Activated B cell treated with CpG ODN at 0.5 μM for 24 hours (primary cell): ENCODE results near the gene GUCA2A. TPM values are rescaled to one million over a fixed set of nuclear protein-coding genes. Genes with fewer than 3 reads are reported as not detected.

Source experiments
- ATAC-seq: fragments of 200-7000 bp; cut with Tn5 transposase; one replicate; pipeline ENCODE4 v1.10.0; 2021; ENCODE audit warnings: low read depth, mild to moderate bottlenecking, moderate library complexity
- CTCF ChIA-PET: fragments of 350-600 bp; sonication (Branson Sonifier 250); formaldehyde crosslinking; loops from one replicate; lab custom pipeline; 2021; ENCODE audit warnings: antibody characterized with exemption; lab: Charles Lee
- POLR2A ChIA-PET: fragments of 350-600 bp; sonication (Branson Sonifier 250); formaldehyde crosslinking; loops from one replicate; lab custom pipeline; 2021; ENCODE audit warnings: antibody characterized with exemption; lab: Charles Lee
- DNase-seq: peaks from one replicate; pipeline ENCODE4 v3.0.0; 2022
- H3K27ac Mint-ChIP-seq: one replicate; pipeline ENCODE4 v1.8.0; 2020; ENCODE audit warnings: mixed read lengths
- H3K27me3 Mint-ChIP-seq: one replicate; pipeline ENCODE4 v1.8.0; 2021; ENCODE audit warnings: mixed read lengths
- H3K36me3 Mint-ChIP-seq: one replicate; pipeline ENCODE4 v1.8.0; 2021; ENCODE audit warnings: low read depth, mixed read lengths
- H3K4me1 Mint-ChIP-seq: one replicate; pipeline ENCODE4 v1.8.0; 2021; ENCODE audit warnings: mixed read lengths
- H3K4me3 Mint-ChIP-seq: one replicate; pipeline ENCODE4 v1.8.0; 2020; ENCODE audit warnings: mild to moderate bottlenecking, mixed read lengths
- H3K9me3 Mint-ChIP-seq: one replicate; pipeline ENCODE4 v1.8.0; 2020; ENCODE audit warnings: mixed read lengths
- intact Hi-C: fragments of 100-400 bp; cut with micrococcal nuclease; formaldehyde crosslinking; loops from one replicate; pipeline ENCODE4 v1.15.1; 2024
- total RNA-seq: library from RNA; stranded (reverse); gene quantifications from 2 replicates; pipeline ENCODE4 v1.2.3, GENCODE V29; 2022
- TF ChIP-seq, protein P1 (sequence below): fragments of 200-600 bp; IDR thresholded peaks from one replicate; pipeline ENCODE4 v1.8.0; 2022; ENCODE audit warnings: antibody characterized with exemption, mild to moderate bottlenecking

GUCA2A gene
- total RNA-seq, 1 donor from 2014 or later: not detected

GRCh38 chr1:42155362-42155761 is 9.2 kb downstream of the GUCA2A start:
- no peaks in the 10 kb centered on the region for H3K9me3 Mint-ChIP-seq
- no peak overlapping the region for H3K27ac Mint-ChIP-seq
- CTCF ChIA-PET: no interaction called here
- no peak overlapping the region for H3K4me3 Mint-ChIP-seq
- intact Hi-C loops: no loop called here
- DNase-seq (no peak), ATAC-seq (no peak)
- peaks cover 11% of the 10 kb centered on the region for H3K27me3 Mint-ChIP-seq
- no peaks in the 10 kb centered on the region for H3K4me1 Mint-ChIP-seq
- H3K36me3 Mint-ChIP-seq: no peaks in the 10 kb centered on the region
- TF ChIP-seq, protein P1, sequence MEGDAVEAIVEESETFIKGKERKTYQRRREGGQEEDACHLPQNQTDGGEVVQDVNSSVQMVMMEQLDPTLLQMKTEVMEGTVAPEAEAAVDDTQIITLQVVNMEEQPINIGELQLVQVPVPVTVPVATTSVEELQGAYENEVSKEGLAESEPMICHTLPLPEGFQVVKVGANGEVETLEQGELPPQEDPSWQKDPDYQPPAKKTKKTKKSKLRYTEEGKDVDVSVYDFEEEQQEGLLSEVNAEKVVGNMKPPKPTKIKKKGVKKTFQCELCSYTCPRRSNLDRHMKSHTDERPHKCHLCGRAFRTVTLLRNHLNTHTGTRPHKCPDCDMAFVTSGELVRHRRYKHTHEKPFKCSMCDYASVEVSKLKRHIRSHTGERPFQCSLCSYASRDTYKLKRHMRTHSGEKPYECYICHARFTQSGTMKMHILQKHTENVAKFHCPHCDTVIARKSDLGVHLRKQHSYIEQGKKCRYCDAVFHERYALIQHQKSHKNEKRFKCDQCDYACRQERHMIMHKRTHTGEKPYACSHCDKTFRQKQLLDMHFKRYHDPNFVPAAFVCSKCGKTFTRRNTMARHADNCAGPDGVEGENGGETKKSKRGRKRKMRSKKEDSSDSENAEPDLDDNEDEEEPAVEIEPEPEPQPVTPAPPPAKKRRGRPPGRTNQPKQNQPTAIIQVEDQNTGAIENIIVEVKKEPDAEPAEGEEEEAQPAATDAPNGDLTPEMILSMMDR: no peak
- POLR2A ChIA-PET: no interaction called here

DNA sequence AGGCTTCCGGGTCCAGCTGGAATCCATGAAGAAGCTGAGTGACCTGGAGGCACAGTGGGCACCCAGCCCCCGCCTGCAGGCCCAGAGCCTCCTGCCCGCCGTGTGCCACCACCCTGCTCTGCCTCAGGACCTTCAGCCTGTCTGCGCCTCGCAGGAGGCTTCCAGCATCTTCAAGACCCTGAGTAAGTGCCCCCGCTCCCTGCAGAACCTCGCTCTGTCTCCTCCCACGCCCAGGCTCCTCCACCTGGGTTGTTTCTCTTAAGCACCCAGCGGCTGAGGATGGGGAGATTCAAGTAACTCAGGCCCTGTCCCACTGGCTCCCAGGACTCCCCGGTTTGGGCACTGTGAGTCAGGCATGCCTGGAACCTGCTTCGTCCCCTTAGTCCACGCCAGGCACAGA is 9.9 kb downstream of the GUCA2A start:
- H3K36me3 Mint-ChIP-seq: no peaks in the 10 kb centered on the region
- no peaks in the 10 kb centered on the region for H3K9me3 Mint-ChIP-seq
- ChIA-PET CTCF (no interaction called here), POLR2A (no interaction called here)
- H3K4me3 Mint-ChIP-seq: no peak overlapping the region
- no peaks in the 10 kb centered on the region for H3K4me1 Mint-ChIP-seq
- TF ChIP-seq, protein P1: no peak
- intact Hi-C loops: no loop called here
- H3K27ac Mint-ChIP-seq: no peak overlapping the region
- DNase-seq: no peak
- H3K27me3 Mint-ChIP-seq: peaks cover 13% of the 10 kb centered on the region
- ATAC-seq: no peak

GRCh38 chr1:42153624-42154023 is 10.9 kb downstream of the GUCA2A start:
- Mint-ChIP-seq H3K36me3 (no peaks in the 10 kb centered on the region), H3K4me1 (no peaks in the 10 kb centered on the region), H3K27me3 (peaks cover 16% of the 10 kb centered on the region), H3K9me3 (no peaks in the 10 kb centered on the region), H3K4me3 (no peak overlapping the region), H3K27ac (no peak overlapping the region)
- intact Hi-C loops: no loop called here
- ChIA-PET POLR2A (no interaction called here), CTCF (no interaction called here)
- TF ChIP-seq, protein P1: no peak
- DNase-seq (no peak), ATAC-seq (no peak)

DNA sequence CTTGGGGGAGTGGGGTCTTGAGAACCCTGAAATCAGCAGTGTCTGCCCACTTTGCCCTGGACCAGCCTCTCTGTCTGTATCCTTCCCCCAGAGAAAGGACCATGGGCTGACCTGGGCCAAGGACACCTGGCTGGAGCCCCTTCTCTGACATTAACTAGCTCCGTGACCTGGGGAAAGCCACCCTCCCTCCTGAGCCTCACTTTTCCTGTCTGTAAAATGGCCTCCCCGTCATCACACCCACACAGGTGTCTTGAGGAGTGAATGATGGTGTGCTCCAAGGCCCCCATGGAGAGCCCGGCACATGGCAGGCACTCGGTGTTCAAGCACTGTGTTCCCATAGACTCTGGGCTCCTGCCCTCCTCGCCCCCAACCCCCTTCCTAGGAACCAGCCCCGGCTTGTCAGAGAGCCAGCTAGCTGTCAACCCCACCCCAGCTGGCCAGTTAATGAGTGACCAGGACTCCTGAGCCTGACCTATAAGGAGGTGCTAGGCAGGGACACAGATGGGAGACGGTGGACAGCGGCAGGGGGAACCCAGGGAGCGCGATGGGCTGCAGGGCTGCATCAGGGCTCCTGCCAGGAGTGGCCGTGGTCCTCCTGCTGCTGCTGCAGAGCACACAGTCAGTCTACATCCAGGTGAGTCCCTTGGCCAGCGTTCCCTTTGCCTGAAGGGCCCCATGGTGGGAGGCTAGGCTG is 11.5 kb downstream of the GUCA2A start, which contains the start of gene GUCA2B:
TSS of gene GUCA2B (plus strand) at position 504 of the 694 bp plus-strand sequence. CDS start at position 545, 41 bp downstream.
- DNase-seq: no peak
- TF ChIP-seq, protein P1: no peak
- Mint-ChIP-seq H3K9me3 (no peaks in the 10 kb centered on the region), H3K4me1 (no peaks in the 10 kb centered on the region), H3K27me3 (peaks cover 16% of the 10 kb centered on the region), H3K36me3 (no peaks in the 10 kb centered on the region), H3K4me3 (no peak within 1 kb of the TSS), H3K27ac (no peak within 1 kb of the TSS)
- CTCF ChIA-PET: no interaction called here
- intact Hi-C loops: no loop called here
- ATAC-seq: no peak
- POLR2A ChIA-PET: interaction anchor here (0.6 kb wide), 1 partner anchor 1560 kb away, joined by 3 read pairs; no protein-coding TSS in a partner anchor

- DNase-seq: no peak
- H3K36me3 Mint-ChIP-seq: no peaks in the 10 kb centered on the region
- no peaks in the 10 kb centered on the region for H3K4me1 Mint-ChIP-seq
- TF ChIP-seq, protein P1: no peak
- ChIA-PET CTCF (interaction anchor here (2.1 kb wide), 1 partner anchor 22 kb away, joined by 5 read pairs; no protein-coding TSS in a partner anchor), POLR2A (no interaction called here)
- no peak overlapping the region for H3K4me3 Mint-ChIP-seq
- ATAC-seq: no peak
- H3K27me3 Mint-ChIP-seq: peaks cover 16% of the 10 kb centered on the region
- no peaks in the 10 kb centered on the region for H3K9me3 Mint-ChIP-seq
- H3K27ac Mint-ChIP-seq: no peak overlapping the region
- intact Hi-C loops: no loop called here
Observed at GRCh38 chr1:42152119-42152518, 12.4 kb downstream of the GUCA2A start.
